AG09319 (cell line): ENCODE data around the gene CROCC2.

Experiments
- DNase-seq: peaks from one replicate; pipeline ENCODE4 v3.0.0-alpha.2; 2010; ENCODE audit warnings: low read depth; ENCODE audit errors: extremely low read depth
- TF ChIP-seq, protein P1 (sequence below): IDR thresholded peaks from 2 replicates; pipeline ENCODE4 v1.5.1; 2011; ENCODE audit warnings: low read depth, mild to moderate bottlenecking, inconsistent platforms, low read length, moderate library complexity

CROCC2 gene

DNA sequence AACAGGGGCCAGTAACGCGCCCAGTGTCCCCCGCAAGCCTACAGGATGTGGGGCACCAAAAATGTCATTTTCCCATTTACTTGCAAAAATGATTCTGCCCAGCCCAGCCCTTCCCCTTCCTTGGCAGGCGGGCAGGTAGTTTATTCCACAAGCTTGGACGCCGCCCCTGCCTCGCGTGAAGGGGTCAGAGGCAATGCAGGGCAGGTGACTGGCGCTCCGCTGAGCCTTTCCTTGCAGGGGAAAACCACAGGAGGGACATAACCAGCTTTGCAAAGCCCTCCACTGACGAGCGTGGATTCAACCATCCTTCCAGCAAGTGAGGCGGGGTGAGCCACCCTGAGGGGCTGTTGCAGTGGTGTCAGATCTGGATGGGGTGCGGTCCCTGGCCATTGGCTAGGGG lies 15.4 kb upstream of the CROCC2 start:
- TF ChIP-seq, protein P1, sequence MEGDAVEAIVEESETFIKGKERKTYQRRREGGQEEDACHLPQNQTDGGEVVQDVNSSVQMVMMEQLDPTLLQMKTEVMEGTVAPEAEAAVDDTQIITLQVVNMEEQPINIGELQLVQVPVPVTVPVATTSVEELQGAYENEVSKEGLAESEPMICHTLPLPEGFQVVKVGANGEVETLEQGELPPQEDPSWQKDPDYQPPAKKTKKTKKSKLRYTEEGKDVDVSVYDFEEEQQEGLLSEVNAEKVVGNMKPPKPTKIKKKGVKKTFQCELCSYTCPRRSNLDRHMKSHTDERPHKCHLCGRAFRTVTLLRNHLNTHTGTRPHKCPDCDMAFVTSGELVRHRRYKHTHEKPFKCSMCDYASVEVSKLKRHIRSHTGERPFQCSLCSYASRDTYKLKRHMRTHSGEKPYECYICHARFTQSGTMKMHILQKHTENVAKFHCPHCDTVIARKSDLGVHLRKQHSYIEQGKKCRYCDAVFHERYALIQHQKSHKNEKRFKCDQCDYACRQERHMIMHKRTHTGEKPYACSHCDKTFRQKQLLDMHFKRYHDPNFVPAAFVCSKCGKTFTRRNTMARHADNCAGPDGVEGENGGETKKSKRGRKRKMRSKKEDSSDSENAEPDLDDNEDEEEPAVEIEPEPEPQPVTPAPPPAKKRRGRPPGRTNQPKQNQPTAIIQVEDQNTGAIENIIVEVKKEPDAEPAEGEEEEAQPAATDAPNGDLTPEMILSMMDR: no peak
- DNase-seq: no peak

DNA sequence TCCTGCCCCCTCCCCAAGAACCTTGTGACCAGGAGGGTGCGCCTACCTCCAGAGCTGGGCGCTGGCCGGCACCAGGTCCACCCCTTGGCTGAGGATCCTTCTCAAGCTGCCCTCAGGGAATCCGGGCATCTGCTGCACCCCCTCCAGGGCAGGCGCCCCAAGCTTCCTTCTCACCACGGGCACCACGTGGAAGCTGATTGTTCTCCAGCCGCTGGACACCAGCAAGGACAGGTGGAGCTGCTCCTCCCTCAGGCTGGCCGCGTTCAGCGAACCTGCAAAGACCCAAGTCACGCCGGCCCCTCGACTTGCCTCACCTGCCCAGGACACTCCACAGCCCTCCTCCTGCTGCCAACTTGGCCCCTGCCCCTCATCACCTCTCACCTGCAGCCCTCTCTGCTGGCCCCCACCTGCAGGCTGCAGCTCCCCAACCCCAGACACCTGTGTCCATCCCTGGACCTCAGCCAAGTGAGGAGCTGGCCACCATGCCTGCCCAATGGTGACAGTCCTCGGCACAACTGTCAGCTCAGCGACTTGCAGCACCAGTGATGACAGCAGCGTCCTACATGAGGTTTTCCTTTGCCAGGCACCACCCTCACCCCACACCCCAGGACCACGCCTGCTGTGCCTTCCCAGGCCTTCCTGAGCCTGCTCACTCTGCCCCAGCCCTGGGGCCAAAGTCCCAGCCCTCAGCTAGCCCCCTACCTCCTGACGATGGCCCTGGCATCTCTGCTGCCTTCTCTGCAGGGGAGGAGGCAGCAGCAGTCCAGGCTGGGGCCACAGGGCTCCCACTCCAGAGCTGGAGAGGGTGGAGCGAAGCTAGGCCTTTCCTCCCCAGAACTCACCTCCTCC lies 14.4 kb upstream of the CROCC2 start:
- TF ChIP-seq, protein P1: no peak

DNA sequence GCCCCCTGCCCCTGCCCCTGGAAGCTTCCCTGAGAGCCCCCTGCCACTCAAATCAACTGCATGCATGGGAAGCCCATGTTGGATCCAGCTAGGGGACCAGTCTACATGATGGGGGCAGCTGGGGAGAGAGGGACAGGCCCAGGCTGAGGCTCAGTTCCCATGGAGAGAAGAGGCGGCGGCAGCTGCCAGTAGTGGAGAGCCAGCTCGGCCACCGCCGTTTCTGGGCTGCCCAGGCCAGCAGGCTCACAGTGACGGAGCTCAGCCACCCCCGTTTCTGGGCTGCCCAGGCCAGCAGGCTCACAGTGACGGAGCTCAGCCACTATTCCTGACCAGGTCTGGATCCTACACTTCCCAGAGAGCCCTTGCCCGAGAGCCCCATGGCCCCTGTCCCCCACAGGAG lies 13.8 kb upstream of the CROCC2 start:
- TF ChIP-seq, protein P1: no peak
- DNase-seq: no peak

More for the DNA sequence above, 14.4 kb upstream of the CROCC2 start:
- DNase-seq: no peak

DNA sequence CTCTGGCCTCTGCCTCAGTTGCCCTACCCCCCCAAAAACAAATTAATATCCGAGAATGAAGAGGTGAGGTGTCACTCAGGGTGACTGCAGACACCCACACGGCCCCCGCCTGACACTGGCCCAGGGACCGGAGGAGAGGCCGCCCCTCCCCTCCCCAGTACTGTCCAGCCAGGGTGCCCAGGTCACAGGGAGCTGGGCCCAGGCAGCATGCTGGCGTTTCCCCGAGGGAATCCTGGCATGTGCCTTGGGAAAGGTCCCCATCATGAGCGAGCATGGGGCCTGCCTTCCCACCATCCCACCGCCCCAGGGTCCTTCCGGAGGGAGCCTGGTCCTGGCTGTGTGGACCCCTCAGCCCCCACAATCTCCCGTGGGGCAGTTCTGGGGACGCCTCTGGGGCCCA lies 13.2 kb upstream of the CROCC2 start:
- TF ChIP-seq, protein P1: no peak
- no peak for DNase-seq

DNA sequence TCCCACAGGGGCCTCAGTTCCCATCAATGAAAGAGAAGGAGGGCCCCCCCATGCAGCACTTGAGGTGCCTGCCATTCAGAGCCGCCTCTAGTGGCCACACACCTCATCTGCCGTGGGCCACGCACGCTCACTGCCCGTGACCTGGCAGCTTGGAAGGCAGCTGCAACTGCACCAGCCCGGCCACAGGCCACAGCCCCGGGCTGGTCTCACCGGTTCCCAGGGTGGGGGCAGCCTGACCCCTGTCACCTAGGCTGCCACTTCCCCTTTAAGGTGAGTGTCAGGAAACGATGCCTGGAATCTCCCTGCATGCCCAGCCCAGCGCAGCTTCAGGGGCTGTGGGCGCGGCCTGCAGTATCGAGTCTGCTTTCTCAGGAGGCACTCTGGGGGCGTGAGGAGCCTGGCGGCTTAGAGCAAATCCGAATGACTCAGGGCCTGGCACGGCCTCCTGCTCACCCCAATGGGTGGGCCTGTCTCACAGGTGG lies 12.7 kb upstream of the CROCC2 start:
- TF ChIP-seq, protein P1: no peak
- DNase-seq: no peak

DNA sequence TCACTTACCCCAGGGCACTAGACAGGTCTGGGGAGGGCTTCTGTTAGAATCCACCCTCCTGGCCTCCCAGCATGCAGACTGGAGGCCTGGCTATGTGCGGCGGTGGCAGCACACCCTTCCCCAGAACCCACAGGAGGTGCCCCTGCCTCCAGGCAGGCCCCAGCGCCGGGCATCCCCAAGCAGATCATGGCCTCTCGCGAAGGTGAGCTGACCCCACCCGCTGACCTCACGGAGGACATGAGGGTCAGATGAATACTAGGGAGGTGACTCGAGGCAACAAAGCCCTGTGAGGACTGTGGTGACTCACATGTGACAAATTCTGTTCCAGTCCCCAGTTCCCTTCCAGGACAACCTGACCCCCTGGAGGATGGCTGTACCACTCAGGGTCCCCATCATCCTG lies 12.1 kb upstream of the CROCC2 start:
- no peak for DNase-seq
- TF ChIP-seq, protein P1: no peak

DNA sequence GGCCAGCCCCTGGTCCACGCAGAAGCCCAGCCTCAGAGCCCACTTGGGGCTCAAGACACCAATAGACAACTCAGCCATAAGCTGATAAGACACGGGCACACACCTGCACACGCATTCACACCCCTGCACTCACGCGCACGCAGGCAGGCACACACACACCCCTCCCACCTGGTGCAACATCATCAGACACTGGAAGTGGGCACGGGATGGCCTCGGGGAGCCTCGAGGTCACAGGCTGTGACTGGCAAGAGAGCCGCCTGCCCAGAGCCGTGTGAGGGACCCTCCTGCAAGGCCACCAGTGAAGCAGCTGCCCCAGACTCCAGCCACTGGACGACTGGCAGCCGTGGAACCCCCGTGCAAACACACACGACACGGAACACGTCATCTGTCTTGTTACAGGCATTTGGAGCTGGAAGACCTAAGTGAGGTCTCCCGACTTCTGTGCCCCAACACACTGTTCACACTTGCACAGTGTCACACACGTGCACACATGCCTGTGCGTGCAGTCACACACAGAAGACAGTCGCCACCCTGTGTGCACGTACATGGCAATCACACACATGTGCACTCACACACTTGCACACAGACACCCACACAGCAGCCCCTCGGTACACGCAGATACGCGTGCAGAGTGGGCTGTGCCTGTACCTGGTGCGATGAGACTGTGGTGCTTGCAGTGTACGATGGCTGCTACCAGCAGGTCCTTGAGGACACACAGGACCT lies 11.1 kb upstream of the CROCC2 start:
- TF ChIP-seq, protein P1: no peak
- DNase-seq: no peak
